CD4-positive, alpha-beta memory T cell (primary cell): ENCODE results near the gene TIPRL. TPM values are rescaled to one million over a fixed set of nuclear protein-coding genes. Genes with fewer than 3 reads are reported as not detected.

Experiments used
- CTCF ChIA-PET: fragments of 350-600 bp; sonication (Branson Sonifier 250); formaldehyde crosslinking; loops from one replicate; lab custom pipeline; 2021; ENCODE audit warnings: inconsistent platforms; ENCODE audit not compliant: partially characterized antibody; lab: Charles Lee
- POLR2A ChIA-PET: fragments of 350-600 bp; sonication (Branson Sonifier 250); formaldehyde crosslinking; loops from one replicate; lab custom pipeline; 2021; ENCODE audit not compliant: partially characterized antibody; lab: Charles Lee
- DNase-seq, 5 donors: peaks; one replicate each; pipeline versions ENCODE4 v3.0.0 to v3.0.0-alpha.2; 2020 to 2022; ENCODE audit warnings: mixed read lengths in 1 of 5
- H3K27ac ChIP-seq: one replicate; pipeline ENCODE4 v1.7.0; 2013; ENCODE audit warnings: low read depth, low read length
- H3K27me3 ChIP-seq: 2 replicates; pipeline ENCODE4 v1.7.0; 2013; ENCODE audit warnings: mild to moderate bottlenecking, low read length, moderate library complexity; ENCODE audit not compliant: insufficient read depth
- H3K36me3 ChIP-seq: 2 replicates; pipeline ENCODE4 v1.7.0; 2013; ENCODE audit warnings: mild to moderate bottlenecking, low read length, moderate library complexity; ENCODE audit not compliant: insufficient read depth
- H3K4me1 ChIP-seq: 2 replicates; pipeline ENCODE4 v1.7.0; 2013; ENCODE audit warnings: mild to moderate bottlenecking, low read length, moderate library complexity; ENCODE audit not compliant: insufficient read depth
- H3K4me3 ChIP-seq, 2 donors: one replicate each; pipeline ENCODE4 v1.7.0; 2013; ENCODE audit warnings: low read length in 2 of 2, mild to moderate bottlenecking in 1 of 2
- H3K9me3 ChIP-seq, 2 donors: one replicate each; pipeline ENCODE4 v1.7.0; 2013; ENCODE audit warnings: low read length in 2 of 2, control low read depth in 1 of 2; ENCODE audit not compliant: control insufficient read depth in 1 of 2
- H3K27ac Mint-ChIP-seq, 7 donors: one replicate each; pipeline ENCODE4 v1.8.0; 2020 to 2021; ENCODE audit warnings: mixed read lengths in 7 of 7, mild to moderate bottlenecking in 6 of 7, inconsistent platforms in 3 of 7, moderate library complexity in 3 of 7
- H3K27me3 Mint-ChIP-seq, 2 donors: one replicate each; pipeline ENCODE4 v1.8.0; 2020 to 2021; ENCODE audit warnings: mixed read lengths in 2 of 2
- H3K36me3 Mint-ChIP-seq, 2 donors: one replicate each; pipeline ENCODE4 v1.8.0; 2020 to 2021; ENCODE audit warnings: mixed read lengths in 2 of 2, inconsistent platforms in 1 of 2, mild to moderate bottlenecking in 1 of 2
- H3K4me1 Mint-ChIP-seq, 4 donors: one replicate each; pipeline ENCODE4 v1.8.0; 2020 to 2021; ENCODE audit warnings: mixed read lengths in 4 of 4, mild to moderate bottlenecking in 1 of 4
- H3K4me3 Mint-ChIP-seq, 8 donors: one replicate each; pipeline ENCODE4 v1.8.0; 2020 to 2021; ENCODE audit warnings: mixed read lengths in 8 of 8, mild to moderate bottlenecking in 7 of 8, moderate library complexity in 6 of 8, inconsistent platforms in 3 of 8
- H3K9me3 Mint-ChIP-seq, 8 donors: one replicate each; pipeline ENCODE4 v1.8.0; 2020 to 2021; ENCODE audit warnings: mixed read lengths in 8 of 8, mild to moderate bottlenecking in 5 of 8, inconsistent platforms in 3 of 8, moderate library complexity in 1 of 8
- intact Hi-C: fragments of 100-400 bp; cut with micrococcal nuclease; formaldehyde crosslinking; loops from one replicate; pipeline ENCODE4 v1.15.1; 2023
- polyA plus RNA-seq, 2 donors: library from polyadenylated mRNA; unstranded; fragments of 300-500 nt; fragmentation: Illumina TruSeq; gene quantifications; one replicate each; pipeline ENCODE4 v1.2.3, GENCODE V29; 2021
- total RNA-seq, 2 experiments: library from RNA; stranded (reverse); gene quantifications; one replicate each; pipeline ENCODE4 v1.2.3, GENCODE V29; 2021

Gene TIPRL
- total and polyA plus RNA-seq, 4 experiments from 2014 or later, result 23.8 to 37.8 (median 32.3) TPM

GRCh38 chr1:168210312-168210711 lies 31.6 kb downstream of the TIPRL start:
- Histone ChIP-seq H3K4me3 (no peak overlapping the region), H3K4me1 (no peaks in the 10 kb centered on the region), H3K27ac (no peak overlapping the region), H3K36me3 (no peaks in the 10 kb centered on the region), H3K27me3 (no peaks in the 10 kb centered on the region), H3K9me3 (no peaks in the 10 kb centered on the region)
- peaks cover 12% of the 10 kb centered on the region in 2 donors for H3K36me3 Mint-ChIP-seq
- H3K9me3 Mint-ChIP-seq, result peaks cover 6 to 42% (median 16%) of the 10 kb centered on the region in 8 donors
- DNase-seq, result no peak
- ChIA-PET POLR2A (no interaction called here), CTCF (no interaction called here)
- peaks cover 0 to 10% (median 2%) of the 10 kb centered on the region in 4 donors for H3K4me1 Mint-ChIP-seq
- no peak overlapping the region for H3K4me3 Mint-ChIP-seq
- intact Hi-C loops, result no loop called here
- no peak overlapping the region for H3K27ac Mint-ChIP-seq
- H3K27me3 Mint-ChIP-seq, result peaks cover 0 to 2% of the 10 kb centered on the region in 2 donors

DNA sequence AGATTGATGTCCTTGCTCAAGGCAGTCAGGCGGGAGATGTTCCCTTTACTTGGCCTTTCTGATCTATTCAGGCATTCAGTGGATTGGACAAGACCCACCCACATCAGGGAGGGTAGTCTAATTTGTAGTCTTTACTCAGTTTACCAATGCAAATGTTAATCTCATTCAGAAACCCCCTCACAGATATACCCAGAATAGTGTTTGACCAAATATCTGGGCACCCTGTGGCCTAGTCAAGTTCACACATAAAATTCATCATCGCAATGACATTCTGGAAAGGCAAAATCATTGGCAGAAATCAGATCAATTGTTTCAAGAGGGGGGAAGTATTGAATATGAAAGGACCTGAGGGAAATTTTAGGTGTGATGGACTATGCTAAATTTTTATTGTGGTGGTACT lies 34.6 kb downstream of the TIPRL start:
- no peaks in the 10 kb centered on the region for H3K9me3 ChIP-seq
- H3K4me1 ChIP-seq, result no peaks in the 10 kb centered on the region
- no peaks in the 10 kb centered on the region for H3K36me3 ChIP-seq
- peaks cover 0 to 2% of the 10 kb centered on the region in 2 donors for H3K27me3 Mint-ChIP-seq
- ChIA-PET CTCF (no interaction called here), POLR2A (no interaction called here)
- no peaks in the 10 kb centered on the region for H3K27me3 ChIP-seq
- no peak for DNase-seq
- no peak overlapping the region for H3K4me3 Mint-ChIP-seq
- peaks cover 6 to 35% (median 16%) of the 10 kb centered on the region in 8 donors for H3K9me3 Mint-ChIP-seq
- peaks cover 0 to 10% (median 2%) of the 10 kb centered on the region in 4 donors for H3K4me1 Mint-ChIP-seq
- H3K27ac Mint-ChIP-seq, result no peak overlapping the region
- H3K36me3 Mint-ChIP-seq, result peaks cover 3 to 5% of the 10 kb centered on the region in 2 donors
- intact Hi-C loops, result no loop called here
- no peak overlapping the region for H3K27ac ChIP-seq
- H3K4me3 ChIP-seq, result no peak overlapping the region

DNA sequence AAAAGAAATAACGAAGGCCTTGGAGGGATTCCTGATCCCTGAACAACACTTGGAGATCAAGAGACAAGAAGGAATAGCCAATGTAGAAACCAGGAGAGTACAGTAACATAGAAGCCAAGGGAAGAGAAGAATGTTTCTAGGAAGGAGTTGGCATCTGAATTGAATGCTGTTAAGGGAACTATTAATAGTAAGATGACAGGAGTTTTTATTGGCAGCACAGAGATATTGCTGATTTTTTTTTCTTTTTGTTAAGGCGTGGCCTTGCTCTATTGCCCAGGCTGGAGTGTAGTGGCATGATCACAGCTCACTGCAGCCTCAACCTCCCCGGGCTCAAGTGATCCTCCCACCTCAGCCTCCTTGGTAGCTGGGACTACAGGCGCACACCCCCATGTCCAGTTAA lies 37.4 kb downstream of the TIPRL start:
- Histone ChIP-seq H3K4me1 (no peaks in the 10 kb centered on the region), H3K36me3 (no peaks in the 10 kb centered on the region), H3K27ac (no peak overlapping the region), H3K27me3 (no peaks in the 10 kb centered on the region), H3K4me3 (no peak overlapping the region), H3K9me3 (no peaks in the 10 kb centered on the region)
- Mint-ChIP-seq H3K4me1 (peaks cover 0 to 10% (median 2%) of the 10 kb centered on the region in 4 donors), H3K36me3 (peaks cover 0 to 4% of the 10 kb centered on the region in 2 donors), H3K27me3 (peaks cover 2 to 4% of the 10 kb centered on the region in 2 donors), H3K4me3 (no peak overlapping the region), H3K9me3 (peaks cover 5 to 21% (median 6%) of the 10 kb centered on the region in 8 donors), H3K27ac (no peak overlapping the region)
- ChIA-PET CTCF (no interaction called here), POLR2A (no interaction called here)
- intact Hi-C loops, result no loop called here
- no peak for DNase-seq

GRCh38 chr1:168217664-168218063 lies 38.9 kb downstream of the TIPRL start:
- Histone ChIP-seq H3K36me3 (no peaks in the 10 kb centered on the region), H3K27me3 (no peaks in the 10 kb centered on the region), H3K4me1 (no peaks in the 10 kb centered on the region), H3K9me3 (no peaks in the 10 kb centered on the region), H3K27ac (no peak overlapping the region), H3K4me3 (no peak overlapping the region)
- Mint-ChIP-seq H3K4me3 (no peak overlapping the region), H3K9me3 (peaks cover 0 to 9% (median 4%) of the 10 kb centered on the region in 8 donors), H3K4me1 (no peaks in the 10 kb centered on the region), H3K27me3 (peaks cover 2 to 6% of the 10 kb centered on the region in 2 donors), H3K27ac (no peak overlapping the region), H3K36me3 (no peaks in the 10 kb centered on the region)
- DNase-seq, result no peak
- intact Hi-C loops, result no loop called here
- ChIA-PET POLR2A (no interaction called here), CTCF (interaction anchor here (2.3 kb wide), 1 partner anchor 17 kb away, joined by 12 read pairs; no protein-coding TSS in a partner anchor)

DNA sequence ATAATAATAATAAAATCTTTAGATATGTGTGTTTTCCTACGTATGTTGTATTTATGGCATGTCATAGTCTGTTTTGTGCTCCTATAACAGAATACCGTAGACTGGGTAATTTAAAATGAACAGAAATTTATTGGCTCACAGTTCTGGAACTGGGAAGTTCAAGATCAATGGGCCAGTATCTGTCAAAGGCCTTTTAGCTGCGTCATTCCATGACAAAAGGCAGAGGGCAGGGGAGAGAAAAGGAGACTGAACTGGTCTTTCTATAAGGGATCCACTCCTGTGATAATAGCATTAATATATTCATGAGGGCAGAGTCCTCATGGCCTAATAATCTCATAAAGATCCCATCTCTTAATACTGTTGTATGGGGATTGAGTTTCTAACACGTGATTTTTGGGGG lies 39.9 kb downstream of the TIPRL start:
- H3K9me3 Mint-ChIP-seq, result peaks cover 0 to 5% (median 0%) of the 10 kb centered on the region in 8 donors
- no peak for DNase-seq
- ChIA-PET POLR2A (no interaction called here), CTCF (interaction anchor here (2.3 kb wide), 1 partner anchor 16 kb away, joined by 12 read pairs; no protein-coding TSS in a partner anchor)
- no peaks in the 10 kb centered on the region for H3K4me1 Mint-ChIP-seq
- H3K27ac Mint-ChIP-seq, result no peak overlapping the region
- peaks cover 2 to 6% of the 10 kb centered on the region in 2 donors for H3K27me3 Mint-ChIP-seq
- H3K36me3 Mint-ChIP-seq, result no peaks in the 10 kb centered on the region
- H3K4me3 Mint-ChIP-seq, result no peak overlapping the region
- Histone ChIP-seq H3K4me1 (no peaks in the 10 kb centered on the region), H3K4me3 (no peak overlapping the region), H3K27ac (no peak overlapping the region), H3K36me3 (no peaks in the 10 kb centered on the region), H3K27me3 (no peaks in the 10 kb centered on the region), H3K9me3 (no peaks in the 10 kb centered on the region)
- intact Hi-C loops, result no loop called here

DNA sequence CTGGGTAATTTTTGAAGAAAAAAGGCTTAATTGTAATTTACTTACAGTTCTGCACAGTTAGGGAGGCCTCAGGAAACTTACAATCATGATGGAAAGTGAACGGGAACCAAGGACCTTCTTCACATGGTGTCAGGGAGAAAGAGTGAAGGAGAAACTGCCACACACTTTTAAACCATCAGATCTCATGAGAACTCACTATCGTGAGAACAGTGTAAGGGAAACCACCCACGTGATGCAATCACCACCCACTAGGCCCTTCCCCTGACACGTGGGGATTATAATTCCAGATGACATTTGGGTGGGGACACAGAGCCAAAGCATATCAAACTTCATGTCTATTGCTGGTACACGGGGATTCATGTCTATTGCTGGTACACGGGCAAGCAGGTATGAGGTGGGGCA lies 41.7 kb downstream of the TIPRL start:
- Mint-ChIP-seq H3K27ac (no peak overlapping the region), H3K4me1 (peaks cover 0 to 6% (median 2%) of the 10 kb centered on the region in 4 donors), H3K36me3 (no peaks in the 10 kb centered on the region), H3K27me3 (peaks cover 2 to 4% of the 10 kb centered on the region in 2 donors), H3K4me3 (no peak overlapping the region), H3K9me3 (peaks cover 0 to 2% (median 0%) of the 10 kb centered on the region in 8 donors)
- Histone ChIP-seq H3K27me3 (no peaks in the 10 kb centered on the region), H3K36me3 (no peaks in the 10 kb centered on the region), H3K9me3 (no peaks in the 10 kb centered on the region), H3K4me3 (no peak overlapping the region), H3K4me1 (peaks cover 6% of the 10 kb centered on the region), H3K27ac (no peak overlapping the region)
- ChIA-PET CTCF (no interaction called here), POLR2A (no interaction called here)
- DNase-seq, result no peak
- intact Hi-C loops, result no loop called here

DNA sequence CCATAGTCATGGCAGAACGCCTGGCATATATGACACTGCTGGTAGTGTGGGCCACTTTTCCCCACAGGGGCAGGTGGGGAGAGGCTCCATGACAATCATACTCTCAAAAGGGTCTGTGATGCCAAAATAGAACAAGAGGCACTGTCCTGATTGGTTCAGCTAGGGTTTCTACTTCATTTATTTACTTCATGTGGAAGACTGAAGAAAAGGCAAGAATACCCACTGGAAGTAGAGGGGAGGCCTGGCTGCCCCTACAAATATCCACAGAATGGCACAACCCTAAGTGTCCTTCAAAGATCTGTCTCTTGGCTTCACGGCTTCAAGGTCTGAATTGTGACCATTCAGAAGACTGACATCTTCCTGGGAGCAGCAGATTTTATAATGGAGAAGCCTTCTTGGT lies 42.5 kb downstream of the TIPRL start:
- H3K4me1 ChIP-seq, result peaks cover 7% of the 10 kb centered on the region
- no peak overlapping the region for H3K27ac ChIP-seq
- no peaks in the 10 kb centered on the region for H3K36me3 ChIP-seq
- no peaks in the 10 kb centered on the region for H3K9me3 ChIP-seq
- peaks cover 2 to 4% of the 10 kb centered on the region in 2 donors for H3K27me3 Mint-ChIP-seq
- no peaks in the 10 kb centered on the region for H3K27me3 ChIP-seq
- intact Hi-C loops, result no loop called here
- H3K4me1 Mint-ChIP-seq, result peaks cover 0 to 9% (median 2%) of the 10 kb centered on the region in 4 donors
- no peak overlapping the region for H3K27ac Mint-ChIP-seq
- H3K9me3 Mint-ChIP-seq, result peaks cover 0 to 2% (median 0%) of the 10 kb centered on the region in 8 donors
- H3K36me3 Mint-ChIP-seq, result no peaks in the 10 kb centered on the region
- H3K4me3 Mint-ChIP-seq, result no peak overlapping the region
- ChIA-PET CTCF (no interaction called here), POLR2A (no interaction called here)
- no peak overlapping the region for H3K4me3 ChIP-seq
- no peak for DNase-seq
